T-helper 1 cell treated with Interleukin-12 subunit alpha and Interleukin-12 subunit beta and Interleukin-4 antibody, amounts not matched to agents 30 μg/mL and 1 μg/mL, for 36 hours (primary cell): Measurements from ENCODE around the gene MAT2B.

Experiments used
- H3K27ac Mint-ChIP-seq: one replicate; pipeline ENCODE4 v1.8.0; 2021; ENCODE audit warnings: mild to moderate bottlenecking, mixed read lengths
- H3K27me3 Mint-ChIP-seq: one replicate; pipeline ENCODE4 v1.8.0; 2021; ENCODE audit warnings: low read depth, mixed read lengths
- H3K36me3 Mint-ChIP-seq: one replicate; pipeline ENCODE4 v1.8.0; 2021; ENCODE audit warnings: low read depth, mixed read lengths
- H3K4me1 Mint-ChIP-seq: one replicate; pipeline ENCODE4 v1.8.0; 2021; ENCODE audit warnings: low read depth, mixed read lengths
- H3K4me3 Mint-ChIP-seq: one replicate; pipeline ENCODE4 v1.8.0; 2021; ENCODE audit warnings: mild to moderate bottlenecking, moderate library complexity, mixed read lengths
- H3K9me3 Mint-ChIP-seq: one replicate; pipeline ENCODE4 v1.8.0; 2021; ENCODE audit warnings: mixed read lengths

MAT2B gene

DNA sequence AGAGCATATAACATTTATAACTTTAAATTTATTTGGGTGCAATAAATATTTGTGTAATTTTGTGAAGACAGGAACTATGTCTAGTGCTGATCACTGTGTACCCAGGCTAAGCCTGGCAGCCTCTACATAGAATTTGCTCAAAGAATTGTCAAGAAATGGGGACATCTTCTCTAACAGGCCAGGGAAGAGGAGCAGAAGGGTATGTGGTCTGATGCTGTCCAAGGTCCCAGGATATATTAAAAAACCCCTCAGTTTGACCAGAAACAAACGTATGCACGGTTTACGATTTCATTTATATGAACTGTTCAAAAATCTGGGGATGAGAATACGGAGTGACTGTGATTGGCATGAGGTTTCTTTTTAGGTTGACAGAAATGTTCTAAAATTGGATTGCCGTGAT lies 55.9 kb downstream of the MAT2B start:
- no peak overlapping the region for H3K27ac Mint-ChIP-seq
- H3K36me3 Mint-ChIP-seq = no peaks in the 10 kb centered on the region
- H3K9me3 Mint-ChIP-seq = no peaks in the 10 kb centered on the region
- H3K27me3 Mint-ChIP-seq = peaks cover 30% of the 10 kb centered on the region
- H3K4me1 Mint-ChIP-seq = peaks cover 14% of the 10 kb centered on the region
- H3K4me3 Mint-ChIP-seq = no peak overlapping the region

DNA sequence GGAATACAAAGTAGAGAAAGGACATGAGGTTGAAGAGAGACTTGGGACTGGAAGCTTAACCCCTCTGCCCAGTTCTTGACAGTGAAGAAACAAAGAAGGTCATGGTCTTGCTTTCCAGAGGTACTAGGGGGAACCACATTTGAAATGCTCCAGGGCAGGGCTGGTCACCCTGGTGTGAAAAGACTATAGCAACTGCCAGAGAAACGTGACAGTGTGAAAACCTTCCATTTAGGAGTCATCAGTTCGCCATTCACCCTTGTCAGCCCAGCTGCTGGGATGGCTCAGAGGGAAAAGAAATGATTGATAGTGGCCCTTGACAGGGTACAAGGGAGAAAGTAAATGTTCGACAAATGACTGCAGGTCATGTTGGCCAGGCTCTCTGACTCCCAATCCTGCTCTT lies 56.7 kb downstream of the MAT2B start:
- no peaks in the 10 kb centered on the region for H3K9me3 Mint-ChIP-seq
- no peak overlapping the region for H3K4me3 Mint-ChIP-seq
- H3K36me3 Mint-ChIP-seq = no peaks in the 10 kb centered on the region
- H3K27me3 Mint-ChIP-seq = peaks cover 34% of the 10 kb centered on the region
- no peak overlapping the region for H3K27ac Mint-ChIP-seq
- peaks cover 19% of the 10 kb centered on the region for H3K4me1 Mint-ChIP-seq

DNA sequence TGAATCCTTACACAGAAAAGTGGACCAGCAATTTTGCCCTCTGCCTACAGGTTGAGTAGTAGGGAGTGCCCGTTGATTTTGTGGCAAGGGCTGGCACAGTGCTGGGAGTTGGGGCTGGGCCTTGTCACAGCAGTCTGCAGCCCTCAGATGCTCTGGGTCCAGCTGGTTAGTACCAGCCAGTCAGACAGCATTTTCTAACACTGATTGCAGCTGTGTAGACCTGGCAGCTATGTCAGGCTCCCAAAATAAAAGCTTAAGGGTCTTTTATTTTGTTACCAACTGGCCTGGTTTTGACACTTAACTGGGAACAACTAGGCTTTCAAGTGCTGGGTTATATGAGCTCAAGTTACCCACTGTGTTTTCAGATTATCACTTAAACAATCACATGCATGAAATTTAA lies 57.7 kb downstream of the MAT2B start:
- no peak overlapping the region for H3K27ac Mint-ChIP-seq

DNA sequence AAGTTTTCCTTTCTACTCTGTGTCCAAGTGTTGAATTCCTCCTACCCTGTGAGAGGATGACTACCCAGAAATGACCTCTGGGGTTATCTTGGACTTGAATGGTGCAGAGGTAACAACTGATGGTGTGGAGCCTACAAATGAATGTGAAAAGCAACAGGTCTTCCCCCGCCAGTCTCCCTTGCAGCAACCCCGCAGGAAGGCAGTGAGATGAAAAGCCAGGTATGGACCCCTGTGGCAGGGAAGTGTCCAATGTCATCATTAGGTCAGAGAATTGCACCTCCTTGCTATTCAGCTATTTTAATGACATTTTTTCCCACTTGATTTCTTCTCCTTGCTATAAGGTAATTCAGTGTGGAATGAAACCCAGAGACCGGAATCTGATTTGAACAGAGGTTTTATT lies 58.5 kb downstream of the MAT2B start:
- H3K4me3 Mint-ChIP-seq = no peak overlapping the region
- H3K36me3 Mint-ChIP-seq = no peaks in the 10 kb centered on the region
- peaks cover 53% of the 10 kb centered on the region for H3K27me3 Mint-ChIP-seq
- H3K27ac Mint-ChIP-seq = peak overlapping the region; percentile 15
- H3K4me1 Mint-ChIP-seq = peaks cover 19% of the 10 kb centered on the region
- no peaks in the 10 kb centered on the region for H3K9me3 Mint-ChIP-seq

More for the DNA sequence above, 57.7 kb downstream of the MAT2B start:
- no peaks in the 10 kb centered on the region for H3K9me3 Mint-ChIP-seq
- H3K4me3 Mint-ChIP-seq = no peak overlapping the region
- H3K27me3 Mint-ChIP-seq = peaks cover 45% of the 10 kb centered on the region
- no peaks in the 10 kb centered on the region for H3K36me3 Mint-ChIP-seq
- peaks cover 19% of the 10 kb centered on the region for H3K4me1 Mint-ChIP-seq

DNA sequence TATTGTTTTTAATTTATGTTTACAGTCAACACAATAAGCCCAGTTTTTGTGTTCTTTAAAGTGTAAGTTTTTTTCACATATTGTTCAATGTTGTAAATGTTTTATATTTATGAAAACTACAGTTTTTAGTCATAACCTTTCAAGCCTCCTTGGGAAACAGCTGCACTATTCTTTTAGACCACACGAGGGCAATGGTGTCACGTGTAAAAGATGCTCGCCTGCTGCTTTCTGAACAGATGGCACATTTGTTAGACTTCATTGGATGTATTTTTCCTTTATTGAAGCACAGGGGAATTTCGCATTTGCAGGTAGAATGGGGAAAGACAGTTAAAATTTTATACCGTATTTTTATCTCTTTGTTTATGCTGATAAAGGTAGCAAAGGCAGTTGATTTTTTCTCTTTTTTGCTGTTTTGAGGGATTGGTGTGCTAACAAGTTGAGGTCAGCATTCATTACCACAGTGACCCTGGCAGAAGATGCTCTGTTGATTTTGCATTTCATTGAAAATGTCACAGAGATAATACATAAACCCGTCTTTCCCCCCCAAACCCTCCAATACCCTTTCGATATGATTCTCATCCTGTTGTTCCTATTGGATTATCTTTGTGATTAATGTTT lies 59.0 kb downstream of the MAT2B start:
- Mint-ChIP-seq H3K36me3 (no peaks in the 10 kb centered on the region), H3K27me3 (peaks cover 58% of the 10 kb centered on the region)

DNA sequence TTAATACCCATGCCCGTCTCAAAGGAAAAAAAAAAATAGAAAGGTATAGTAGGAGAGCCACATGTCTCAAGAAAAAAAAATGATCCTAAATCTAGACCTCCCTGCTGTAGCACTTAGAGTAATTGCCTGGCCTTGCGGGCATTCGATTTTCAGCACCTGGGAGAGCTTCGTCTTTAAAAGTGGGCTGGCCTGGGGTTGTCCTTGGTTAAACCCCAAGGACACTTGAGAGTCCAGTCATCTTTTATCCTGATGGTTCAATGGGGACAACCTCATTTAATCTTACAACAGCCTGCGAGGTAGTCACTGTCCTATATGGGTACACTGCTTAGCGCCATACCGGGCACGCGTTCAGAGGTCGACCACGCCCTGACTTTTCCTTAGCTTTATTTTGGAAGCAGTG lies 60.1 kb downstream of the MAT2B start:
- Mint-ChIP-seq H3K27me3 (peaks cover 65% of the 10 kb centered on the region), H3K4me1 (peaks cover 19% of the 10 kb centered on the region), H3K36me3 (no peaks in the 10 kb centered on the region), H3K27ac (no peak overlapping the region), H3K4me3 (peak overlapping the region; percentile 75), H3K9me3 (no peaks in the 10 kb centered on the region)

More for the DNA sequence above, 59.0 kb downstream of the MAT2B start:
- Mint-ChIP-seq H3K27ac (no peak overlapping the region), H3K4me3 (no peak overlapping the region), H3K9me3 (no peaks in the 10 kb centered on the region), H3K4me1 (peaks cover 19% of the 10 kb centered on the region)

DNA sequence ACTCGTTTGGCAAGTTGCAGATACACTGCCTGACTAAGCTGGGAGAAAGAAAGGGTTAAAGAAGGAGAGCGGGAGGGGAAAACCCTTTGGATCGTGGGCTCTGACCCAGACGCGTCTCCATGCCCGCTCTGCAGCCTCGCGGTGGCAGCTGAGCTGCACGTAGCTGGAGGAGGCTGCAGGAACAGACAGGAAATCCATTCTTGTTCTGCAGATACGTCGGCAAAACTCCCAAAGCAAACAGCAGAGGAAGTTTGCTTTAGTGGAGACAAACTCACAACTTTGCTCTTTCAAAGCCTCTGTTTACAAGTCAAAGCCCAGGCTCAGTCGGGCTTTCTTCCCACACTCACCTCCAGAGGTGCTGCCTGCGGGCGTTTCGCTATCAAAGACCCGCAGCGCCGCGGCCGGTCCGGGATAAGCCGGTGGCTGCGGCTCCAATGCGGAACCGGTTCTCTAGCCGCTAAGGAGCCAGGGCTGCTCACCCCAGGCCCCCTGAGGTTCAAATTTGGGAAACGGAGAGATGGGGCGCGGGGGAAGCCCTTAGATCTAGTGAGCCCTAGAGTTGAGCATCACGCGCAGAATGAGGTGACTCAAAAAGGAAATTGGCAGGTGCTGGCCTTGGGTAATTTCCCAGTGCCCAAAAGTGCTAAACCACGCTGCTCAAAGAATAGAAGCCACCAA lies 60.7 kb downstream of the MAT2B start:
- Mint-ChIP-seq H3K27me3 (peaks cover 65% of the 10 kb centered on the region), H3K36me3 (no peaks in the 10 kb centered on the region), H3K4me3 (peak overlapping the region; percentile 75), H3K9me3 (no peaks in the 10 kb centered on the region), H3K4me1 (peaks cover 19% of the 10 kb centered on the region), H3K27ac (no peak overlapping the region)

DNA sequence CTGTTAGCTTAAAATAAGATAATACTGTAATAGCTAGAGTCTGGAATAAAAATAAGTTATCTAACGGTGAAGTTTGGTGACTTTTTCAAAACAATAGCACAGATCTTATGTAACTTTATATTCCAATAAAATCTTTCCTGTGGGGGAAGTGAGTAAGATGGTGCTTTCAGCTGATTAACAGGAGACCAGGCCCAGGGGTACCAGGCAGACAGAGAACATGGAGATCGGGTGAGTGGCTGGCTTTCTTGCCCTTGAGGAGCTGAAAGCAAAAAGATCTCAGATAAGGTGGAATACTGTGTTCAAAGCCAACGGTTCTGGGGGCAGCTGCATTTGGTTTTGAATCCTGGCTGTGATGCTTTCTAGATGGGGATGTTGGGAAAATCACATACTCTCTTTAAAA lies 61.3 kb downstream of the MAT2B start:
- Mint-ChIP-seq H3K9me3 (no peaks in the 10 kb centered on the region), H3K27ac (peak overlapping the region; percentile 4), H3K27me3 (peaks cover 62% of the 10 kb centered on the region), H3K4me1 (peaks cover 19% of the 10 kb centered on the region), H3K36me3 (no peaks in the 10 kb centered on the region), H3K4me3 (peak overlapping the region; percentile 75)

DNA sequence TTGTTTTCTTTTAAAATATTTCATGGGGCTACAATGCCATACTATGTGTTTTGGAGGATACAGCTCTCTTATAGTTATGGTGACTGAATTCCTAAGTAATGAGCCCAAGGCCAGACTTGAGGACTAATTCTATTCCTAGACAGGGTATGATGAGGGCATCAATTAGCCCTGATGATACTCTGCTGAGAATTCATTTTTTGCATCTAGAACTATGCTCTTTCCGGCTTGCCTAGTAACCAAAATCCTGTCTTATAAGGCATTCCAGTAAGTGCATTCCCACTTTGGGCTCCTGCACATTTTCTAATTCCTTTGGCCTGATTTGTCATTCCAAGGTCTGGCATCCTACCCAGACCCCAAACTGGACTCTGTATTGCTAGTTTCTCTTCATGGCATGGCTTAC lies 62.4 kb downstream of the MAT2B start:
- no peaks in the 10 kb centered on the region for H3K36me3 Mint-ChIP-seq
- peaks cover 59% of the 10 kb centered on the region for H3K27me3 Mint-ChIP-seq
- no peak overlapping the region for H3K27ac Mint-ChIP-seq

More for the DNA sequence above, 62.4 kb downstream of the MAT2B start:
- Mint-ChIP-seq H3K9me3 (no peaks in the 10 kb centered on the region), H3K4me3 (no peak overlapping the region), H3K4me1 (peaks cover 19% of the 10 kb centered on the region)
